RPMI7951 (cell line): ENCODE measurements around the gene MDFIC2. TPM values are rescaled to one million over a fixed set of nuclear protein-coding genes. Genes with fewer than 3 reads are reported as not detected.
"Not testable (repeated sequence)": the region's sequence is repeated elsewhere in the genome, so short reads cannot be mapped to it uniquely, and the experiment has no call there.

Experiments used
- DNase-seq: peaks from one replicate; pipeline ENCODE4 v3.0.0-alpha.2; 2012; ENCODE audit warnings: low read depth
- total RNA-seq: library from RNA; depleted of rRNA; stranded (reverse); fragments of >200 nt; shearing (Covaris generic); gene quantifications from 2 replicates; pipeline ENCODE4 v1.2.3, GENCODE V29; 2014; rRNA removed

Gene MDFIC2
- total RNA-seq: not detected in 2 replicates

DNA sequence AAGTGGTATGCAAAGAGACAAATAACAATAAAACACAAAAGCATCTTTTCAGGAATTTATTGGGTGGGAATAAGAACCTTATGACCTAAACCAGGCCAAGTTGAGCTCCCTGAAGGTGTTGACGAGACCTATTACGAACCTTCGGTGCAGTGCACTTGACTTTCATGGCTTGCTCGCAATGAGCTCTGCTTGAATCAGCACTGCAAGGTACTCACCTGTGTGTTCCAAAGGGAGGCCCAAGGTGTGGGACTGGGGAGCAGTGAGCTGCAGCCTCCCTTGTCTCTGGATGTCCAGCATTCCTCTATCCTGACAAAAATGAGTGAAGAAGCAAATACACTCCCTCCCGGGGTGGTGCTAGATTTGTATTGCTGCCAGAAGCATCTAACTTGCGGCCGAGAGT, at the start of gene MDFIC2:
Gene MDFIC2, minus strand, starts transcription at position 303 of the 400 bp plus-strand sequence. CDS start 665 bp downstream, outside the sequence.
- no peak for DNase-seq

DNA sequence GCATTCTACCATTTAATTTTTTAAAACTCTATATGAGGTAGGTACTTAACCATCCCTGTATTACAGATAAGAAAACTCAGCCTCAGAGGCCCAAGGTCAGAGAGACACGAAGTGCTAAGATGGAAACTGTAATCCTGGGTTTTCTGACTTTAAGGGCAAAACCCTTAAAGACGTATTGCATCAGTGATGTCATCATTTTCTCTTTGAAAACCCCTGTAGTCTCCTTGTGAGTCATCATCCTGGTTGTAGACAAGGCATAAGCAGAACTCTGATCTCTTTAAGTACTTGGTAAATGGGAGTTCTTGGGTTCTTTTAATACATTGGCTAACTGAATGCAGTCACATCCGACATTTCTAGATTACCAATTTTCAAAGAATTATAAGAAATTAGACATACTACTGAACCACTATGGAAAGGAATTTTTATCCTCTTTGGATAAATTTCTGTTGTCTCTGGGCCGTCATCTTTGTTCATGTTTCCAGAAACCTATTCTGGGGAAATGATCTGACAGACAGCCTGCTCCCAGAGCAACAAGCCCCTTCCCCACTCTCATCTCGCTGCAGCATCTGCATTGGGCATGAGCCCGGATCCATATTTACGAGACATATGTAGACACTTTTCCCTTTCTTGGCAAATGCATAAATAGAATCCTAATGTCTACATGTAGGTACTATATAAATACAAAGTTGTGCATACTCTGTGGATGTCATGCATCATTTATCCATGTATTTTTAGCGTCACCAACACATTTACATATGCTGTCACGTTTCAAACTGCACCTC, 48.7 kb upstream of the MDFIC2 start:
- peak; percentile 15 for DNase-seq

DNA sequence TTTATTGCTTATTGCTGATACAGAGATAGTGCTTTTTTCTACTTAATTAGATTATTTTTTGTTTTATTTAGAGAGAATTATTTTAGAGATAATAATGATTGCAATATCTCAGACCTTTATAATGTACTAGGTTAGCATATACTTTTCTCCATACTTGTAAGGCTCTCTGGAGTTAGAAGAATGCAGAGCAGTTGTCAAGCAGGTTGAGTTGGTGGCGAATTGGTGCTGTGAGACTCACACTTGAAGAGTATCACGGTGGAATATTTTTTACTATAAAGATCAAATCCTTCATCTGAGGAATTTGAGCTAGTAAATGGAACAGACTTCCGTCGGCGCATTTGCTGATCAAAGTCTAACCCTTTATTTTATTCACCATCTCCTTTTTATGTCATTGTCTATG, 47.3 kb upstream of the MDFIC2 start:
- DNase-seq: no peak

DNA sequence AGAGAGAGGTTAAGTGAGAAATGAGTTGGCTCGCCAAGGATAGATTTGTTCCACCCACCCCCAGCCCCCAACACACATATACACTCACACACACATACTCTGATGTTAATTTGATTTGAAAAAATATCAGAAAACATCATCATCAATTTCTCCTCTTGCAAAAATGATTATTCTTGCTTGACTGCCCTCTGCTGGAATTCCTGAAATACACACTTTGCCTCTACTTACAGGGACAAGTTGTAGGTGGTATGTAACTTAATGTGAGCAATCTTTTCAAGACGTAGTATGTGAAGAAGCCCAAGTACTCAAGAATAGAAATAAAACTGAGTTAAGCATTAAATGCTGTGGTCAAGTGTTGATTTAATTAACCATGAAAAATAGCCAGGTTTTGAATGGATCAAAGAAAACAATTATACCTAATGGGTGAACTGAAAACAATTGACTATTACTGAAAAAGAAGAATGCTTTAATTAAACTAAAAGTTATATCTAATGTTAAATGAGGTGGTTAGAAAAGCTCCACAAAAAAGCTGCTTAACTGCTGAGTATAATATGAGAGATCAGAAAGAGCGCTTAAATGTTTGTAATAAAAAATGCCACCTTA, 46.6 kb upstream of the MDFIC2 start:
- DNase-seq: peak; percentile 3

DNA sequence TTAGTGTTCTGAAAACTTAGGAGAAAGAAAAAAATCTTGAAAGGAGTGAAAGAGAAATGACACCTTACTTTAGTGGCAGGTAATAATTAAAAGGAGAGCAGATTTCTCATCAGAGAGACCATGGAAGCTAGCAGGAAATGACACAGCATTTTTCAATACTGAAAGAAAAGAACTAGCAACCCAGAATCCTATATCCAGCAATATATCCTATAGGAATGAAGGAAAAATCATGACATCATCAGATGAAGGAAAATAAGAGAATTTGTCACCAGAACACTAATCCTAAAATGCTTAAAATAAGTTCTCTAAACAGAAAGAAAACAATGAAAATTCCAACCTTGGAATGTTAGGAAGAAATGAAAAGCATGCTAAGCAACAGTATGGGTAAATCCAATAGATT, 39.8 kb upstream of the MDFIC2 start:
- no peak for DNase-seq

DNA sequence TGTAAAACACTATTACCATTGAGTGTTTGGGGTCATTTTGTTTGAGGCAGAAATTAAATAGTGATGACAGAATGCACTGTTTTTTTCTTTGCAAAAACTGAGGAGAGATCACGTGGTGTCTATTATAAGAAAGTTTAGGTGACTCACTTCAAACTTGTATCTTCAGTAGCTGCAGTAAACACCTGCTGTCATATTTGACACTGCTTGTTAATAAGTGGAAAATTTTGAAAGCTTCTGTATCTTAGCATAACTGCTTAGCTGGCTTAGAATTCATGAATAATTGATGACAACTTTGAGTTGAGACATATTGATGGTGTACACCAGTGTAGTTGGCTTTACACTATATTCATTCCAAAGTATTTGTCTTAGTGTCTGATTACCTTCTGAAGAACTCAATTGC, 29.7 kb upstream of the MDFIC2 start:
- no peak for DNase-seq

DNA sequence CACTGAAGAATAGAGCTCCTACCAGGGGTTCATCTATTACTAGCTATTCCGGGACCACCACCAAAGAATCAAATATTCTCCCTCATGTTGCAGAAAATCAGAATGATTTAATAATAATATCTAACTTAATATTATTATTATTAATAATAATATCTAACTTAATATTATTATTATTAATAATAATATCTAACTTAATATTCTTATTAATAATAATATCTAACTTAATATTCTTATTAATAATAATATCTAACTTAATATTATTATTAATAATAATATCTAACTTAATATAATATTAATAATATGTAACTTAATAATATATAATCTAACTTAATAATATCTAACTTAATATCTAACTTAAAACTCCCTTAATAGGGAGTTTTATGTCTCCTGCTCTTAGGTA, 24.4 kb upstream of the MDFIC2 start:
- DNase-seq: not testable (repeated sequence)

DNA sequence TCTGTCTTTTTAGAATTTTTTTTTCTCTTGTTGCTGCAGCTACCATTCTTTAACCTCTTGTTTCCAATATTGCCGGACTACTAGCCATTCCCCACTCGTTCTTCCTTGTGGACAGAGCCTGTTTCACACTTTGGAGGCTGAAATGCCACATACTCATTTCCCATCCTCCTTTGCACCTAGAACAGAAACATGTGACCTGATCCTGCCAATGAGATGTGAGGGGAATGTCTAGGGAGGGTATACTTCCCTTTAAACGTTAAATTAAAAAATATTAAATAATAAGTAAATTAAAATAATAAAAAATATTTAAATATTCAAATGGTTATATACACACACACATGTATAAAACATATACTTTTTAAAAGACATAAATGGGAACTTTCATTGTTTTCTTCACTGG, 20.6 kb upstream of the MDFIC2 start:
- DNase-seq: no peak

DNA sequence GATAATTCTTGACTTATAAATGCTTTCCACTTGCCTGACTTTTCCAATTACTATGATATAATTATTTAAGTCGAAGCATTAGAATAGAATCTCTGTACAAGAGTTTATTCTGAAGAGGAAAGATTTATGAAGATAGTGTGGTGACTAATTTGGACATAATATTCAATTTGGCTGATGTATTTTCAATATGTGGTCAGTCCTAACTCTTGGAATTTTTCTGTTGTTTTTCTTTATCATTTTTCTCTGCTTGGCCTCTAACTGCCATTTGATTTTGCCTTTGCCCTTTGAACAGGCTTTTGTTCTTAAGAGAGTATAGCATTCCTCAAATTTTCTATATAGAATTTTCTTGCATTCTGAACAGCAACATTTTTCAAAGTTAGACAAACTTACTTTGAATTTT, 2.6 kb upstream of the MDFIC2 start:
- no peak for DNase-seq

DNA sequence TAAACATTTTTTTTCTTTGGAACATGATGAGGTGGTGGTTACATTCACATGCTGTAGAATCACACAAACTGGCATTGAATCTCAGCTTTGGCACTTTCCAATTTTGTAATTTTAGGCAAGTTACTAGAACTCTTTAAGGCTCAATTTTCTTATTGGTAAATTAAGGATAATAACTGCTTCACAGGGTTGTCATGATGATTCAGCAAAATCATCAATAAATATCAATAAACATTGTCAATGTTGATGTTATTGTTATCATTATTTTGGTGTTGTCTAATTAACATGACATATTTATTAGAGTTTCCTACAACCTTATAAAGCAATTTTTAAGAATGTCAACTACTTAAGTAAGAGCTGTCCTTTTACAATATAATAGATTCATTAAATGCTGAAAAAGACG, 1.6 kb downstream of the MDFIC2 start:
- no peak for DNase-seq

DNA sequence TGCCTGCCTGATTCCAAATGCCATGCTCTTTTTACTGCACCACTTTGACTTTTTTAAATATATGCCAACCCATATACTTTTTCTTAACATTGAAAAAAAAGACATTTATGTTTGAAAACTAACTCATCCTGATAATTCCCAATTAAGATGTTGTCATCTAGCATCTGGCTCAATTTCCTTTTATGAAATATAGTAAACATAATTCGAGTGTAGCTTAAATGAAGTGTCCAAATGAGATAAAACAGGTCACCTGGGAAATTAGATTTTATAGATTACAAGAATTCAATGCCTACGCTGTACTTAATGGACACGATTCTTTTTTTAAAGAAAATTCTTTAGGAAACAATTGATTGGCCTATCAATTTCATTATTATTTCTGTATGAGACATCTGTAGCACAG, 2.8 kb downstream of the MDFIC2 start:
- no peak for DNase-seq

DNA sequence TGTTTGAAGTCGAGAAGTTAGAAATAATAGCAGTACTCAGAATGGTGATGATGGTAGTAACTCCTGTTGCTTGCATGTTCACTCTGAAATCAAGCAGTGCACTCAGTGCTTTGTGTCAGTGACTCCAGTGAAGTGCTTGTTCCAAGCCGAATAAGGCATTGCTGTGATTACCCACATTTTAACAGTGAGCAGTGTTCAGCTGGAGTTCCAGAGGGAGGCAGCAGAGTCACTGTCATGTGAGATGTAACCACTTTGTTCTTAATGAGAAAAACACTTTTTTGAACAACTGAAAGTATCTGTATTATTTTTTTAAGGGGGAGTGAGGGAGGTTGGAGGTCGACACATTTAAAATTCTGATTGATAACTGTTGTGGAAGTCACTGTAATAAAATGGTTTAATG, 3.7 kb downstream of the MDFIC2 start:
- no peak for DNase-seq

DNA sequence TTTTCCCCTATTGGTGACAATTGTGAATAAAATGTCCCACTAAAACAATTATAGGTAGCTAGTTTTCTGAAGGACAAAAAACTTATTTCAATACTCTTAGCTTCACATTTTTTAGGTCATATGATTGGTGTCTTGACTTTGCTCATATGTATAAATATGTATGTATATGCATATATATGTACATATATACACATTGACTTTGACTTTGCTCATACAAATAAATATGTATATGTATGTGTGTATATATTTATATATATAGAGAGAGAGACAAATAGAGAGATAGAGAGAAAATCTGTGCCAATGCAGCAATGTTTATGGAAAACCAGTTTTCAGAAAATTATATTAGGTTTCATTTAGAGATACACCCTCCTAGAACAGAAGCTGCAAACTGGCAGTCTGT, 5.7 kb downstream of the MDFIC2 start:
- no peak for DNase-seq

DNA sequence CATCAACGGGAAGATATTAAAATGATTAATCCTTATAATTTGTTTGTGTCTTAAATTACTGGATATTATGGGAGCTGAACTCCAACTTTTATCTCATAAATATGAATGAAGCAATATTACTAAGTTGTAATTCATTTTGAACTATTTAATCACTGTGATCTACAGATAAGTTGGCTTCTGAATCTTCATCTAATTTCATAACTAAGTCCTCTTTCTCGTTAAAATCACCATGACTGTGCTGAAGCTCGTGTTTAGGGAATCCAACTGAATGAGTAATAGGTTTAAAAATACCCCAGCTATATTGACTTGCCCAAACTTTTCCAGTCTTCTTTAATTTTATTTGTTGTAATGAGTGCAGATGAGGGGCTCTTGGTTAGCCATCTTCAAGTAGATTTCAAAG, 14.1 kb downstream of the MDFIC2 start:
- DNase-seq: no peak

DNA sequence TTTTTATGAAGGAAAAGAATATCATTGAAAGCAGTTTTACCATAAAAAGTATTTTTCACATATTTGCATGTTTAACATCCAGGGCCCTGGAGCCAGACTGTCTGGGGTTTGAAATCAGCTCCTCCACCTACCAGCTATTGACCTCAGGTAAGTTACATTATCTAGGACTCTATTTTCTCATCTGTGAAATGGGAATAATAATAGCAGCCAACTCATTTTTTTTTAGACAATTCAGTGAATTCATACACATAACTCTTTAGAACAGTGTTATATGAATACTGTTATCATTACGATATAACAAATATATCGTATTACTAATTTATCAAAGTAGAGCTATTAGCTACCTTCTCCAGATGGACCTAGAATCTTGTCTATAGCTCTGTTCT, 21.3 kb downstream of the MDFIC2 start:
- DNase-seq: no peak

DNA sequence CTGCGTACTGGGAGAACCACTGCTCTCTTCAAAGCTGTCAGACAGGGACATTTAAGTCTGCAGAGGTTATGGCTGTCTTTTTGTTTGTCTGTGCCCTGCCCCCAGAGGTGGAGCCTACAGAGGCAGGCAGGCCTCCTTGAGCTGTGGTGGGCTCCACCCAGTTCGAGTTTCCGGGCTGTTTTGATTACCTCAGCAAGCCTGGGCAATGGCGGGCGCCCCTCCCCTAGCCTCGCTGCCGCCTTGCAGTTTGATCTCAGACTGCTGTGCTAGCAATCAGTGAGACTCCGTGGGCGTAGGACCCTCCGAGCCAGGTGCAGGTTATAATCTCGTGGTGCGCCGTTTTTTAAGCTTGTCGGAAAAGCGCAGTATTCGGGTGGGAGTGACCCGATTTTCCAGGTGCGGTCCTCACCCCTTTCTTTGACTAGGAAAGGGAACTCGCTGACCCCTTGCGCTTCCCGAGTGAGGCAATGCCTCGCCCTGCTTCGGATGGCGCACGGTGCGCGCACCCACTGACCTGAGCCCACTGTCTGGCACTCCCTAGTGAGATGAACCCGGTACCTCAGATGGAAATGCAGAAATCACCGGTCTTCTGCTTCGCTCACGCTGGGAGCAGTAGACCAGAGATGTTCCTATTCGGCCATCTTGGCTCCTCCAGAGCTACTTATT, 21.9 kb downstream of the MDFIC2 start:
- not testable (repeated sequence) for DNase-seq

DNA sequence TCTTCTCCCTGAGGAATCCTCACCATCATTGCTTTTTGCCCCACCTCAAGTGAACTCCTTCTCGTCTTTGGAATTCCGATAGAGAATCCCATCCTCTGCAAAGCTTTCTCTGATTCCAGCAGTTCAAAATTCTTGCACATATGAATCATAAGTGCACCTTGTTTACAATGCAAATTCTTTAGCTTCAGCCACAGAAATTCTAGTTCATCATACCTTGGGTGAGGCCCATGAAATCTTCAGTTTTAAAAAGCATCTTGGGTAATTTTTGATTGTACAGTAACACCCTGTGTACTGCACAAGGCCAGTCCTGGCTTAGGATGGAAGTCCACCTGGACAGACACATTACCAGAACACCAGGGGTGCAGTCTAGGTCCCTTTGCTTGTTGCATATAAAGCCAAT, 30.8 kb downstream of the MDFIC2 start:
- DNase-seq: no peak

DNA sequence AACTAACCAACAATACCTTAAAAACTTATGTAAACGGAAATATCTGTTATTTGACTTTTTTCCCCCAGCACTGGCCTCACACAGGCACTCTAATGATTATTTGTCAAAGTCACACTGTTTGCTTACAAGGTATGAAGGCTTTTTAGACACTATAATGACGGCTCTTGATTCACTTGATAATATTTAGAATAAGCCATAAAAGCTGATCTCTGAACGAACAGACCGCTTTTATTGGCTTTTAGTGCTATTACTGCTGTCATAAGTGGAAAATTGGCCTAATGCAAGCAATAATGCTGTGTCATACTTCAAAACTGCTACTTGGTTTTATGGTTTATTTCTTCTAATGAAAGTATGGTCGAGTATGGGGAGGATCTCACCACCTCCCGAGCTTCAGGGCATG, 35.1 kb downstream of the MDFIC2 start:
- no peak for DNase-seq

DNA sequence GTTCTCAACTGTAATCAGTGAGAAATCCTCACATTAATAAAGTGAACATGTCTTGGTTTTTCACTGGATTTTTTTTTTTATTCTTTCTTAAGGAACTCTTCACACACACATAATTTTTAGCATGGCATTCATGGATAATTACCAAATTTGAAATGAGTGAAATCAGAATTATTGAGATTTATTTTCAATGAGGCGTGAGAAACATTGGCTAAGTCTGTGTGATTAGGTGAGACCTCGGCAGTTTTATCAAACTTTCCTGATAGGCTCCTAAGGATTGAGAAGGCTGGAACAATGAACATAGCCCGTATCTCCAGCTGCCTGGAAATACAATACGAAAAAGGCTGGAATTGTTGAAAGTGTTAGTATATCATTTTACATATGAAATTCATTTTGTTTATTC, 35.5 kb downstream of the MDFIC2 start:
- no peak for DNase-seq

DNA sequence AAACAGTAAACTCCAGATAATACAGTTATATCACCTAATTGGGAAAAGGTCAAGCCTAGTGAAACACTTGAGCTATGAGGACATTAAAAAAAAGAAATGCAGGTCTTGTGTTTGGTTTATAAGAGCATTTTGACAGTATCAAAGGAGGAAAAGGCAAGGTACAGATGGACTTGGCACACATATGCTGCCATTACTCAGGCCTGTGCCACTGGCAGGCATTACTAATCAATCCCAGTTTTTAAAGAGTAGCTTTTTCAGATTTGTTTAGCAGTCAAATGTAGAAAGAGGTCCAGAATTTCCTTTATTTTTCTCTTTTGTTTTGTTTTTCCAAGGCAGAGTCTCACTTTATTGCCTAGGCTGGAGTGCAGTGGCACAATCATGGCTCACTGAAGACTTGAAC, 38.9 kb downstream of the MDFIC2 start:
- DNase-seq: no peak

DNA sequence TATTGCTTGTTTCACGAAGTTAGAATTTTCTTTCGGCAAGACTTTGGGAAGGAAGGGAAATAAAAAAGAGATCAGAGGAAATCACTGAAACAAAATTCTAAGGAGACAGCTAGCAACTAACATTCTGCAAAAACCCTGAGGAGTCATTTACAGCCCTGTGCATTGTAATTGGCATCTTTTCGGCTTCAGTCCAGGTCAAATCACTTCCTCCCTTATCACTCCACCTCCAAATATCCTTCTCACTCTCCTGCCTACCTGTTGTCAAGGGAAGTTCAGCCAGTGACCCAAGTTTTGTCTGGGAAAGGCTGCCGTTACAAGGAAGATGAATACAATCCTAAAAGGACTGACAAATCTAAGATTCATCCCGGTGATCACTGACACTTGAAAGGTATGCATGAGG, 39.6 kb downstream of the MDFIC2 start:
- DNase-seq: no peak

DNA sequence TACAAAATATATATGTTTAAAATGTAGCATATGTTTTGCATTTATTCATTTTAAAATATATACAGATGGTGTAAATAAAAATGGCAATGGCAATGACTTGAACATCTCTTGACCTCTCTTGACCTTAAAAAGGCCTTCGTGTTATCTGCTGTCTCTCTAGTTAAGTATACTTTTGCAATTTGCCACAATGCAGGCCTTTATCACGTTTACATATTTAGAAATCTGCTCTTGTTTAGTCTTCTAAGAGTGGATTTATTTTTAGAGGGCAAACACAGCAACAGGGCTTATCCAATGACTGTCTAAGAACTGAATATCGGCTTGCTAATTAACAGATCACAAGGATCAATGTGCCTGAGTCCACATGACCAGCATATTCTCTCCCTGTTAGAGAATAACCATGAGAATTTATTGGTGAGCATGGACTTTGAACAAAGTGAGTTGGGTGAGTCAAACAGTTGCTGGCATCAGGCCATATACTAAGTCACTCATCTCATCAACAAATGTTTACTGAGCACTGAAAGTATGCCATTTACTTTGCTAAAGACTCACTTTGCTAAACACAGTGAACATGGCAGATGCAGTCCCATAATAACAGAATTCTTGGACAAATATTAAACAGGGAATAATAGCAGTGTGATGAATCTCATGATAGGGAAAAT, 48.2 kb downstream of the MDFIC2 start:
- no peak for DNase-seq

DNA sequence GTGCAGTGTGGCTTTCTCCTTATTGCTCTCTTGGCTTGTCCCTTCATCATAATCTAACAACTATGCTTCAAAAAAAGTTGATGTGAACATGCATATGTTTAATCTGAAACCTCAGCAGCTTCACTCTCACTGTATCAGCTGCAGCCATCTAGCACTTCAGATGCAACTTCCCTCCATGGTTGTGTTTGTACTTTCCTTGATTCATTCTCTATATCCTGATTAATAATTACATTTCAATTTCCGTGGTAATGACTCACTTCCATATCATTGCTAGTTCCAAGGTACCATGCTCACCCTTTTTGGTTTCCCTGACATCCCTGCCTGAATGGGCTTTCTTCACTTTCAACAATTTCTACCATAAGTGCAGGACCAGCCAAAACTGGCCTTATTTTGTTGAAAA, 51.2 kb downstream of the MDFIC2 start:
- no peak for DNase-seq
